MCF 10A (cell line): ENCODE data around the gene PRR13. TPM values are rescaled to one million over a fixed set of nuclear protein-coding genes. Genes with fewer than 3 reads are reported as not detected.
A peak's percentile ranks its signal among the peaks of the same experiment; 100 is the strongest.

Experiments
- BruUV-seq: library from RNA; stranded (reverse); fragments of 400-500 nt; replicated peaks from 2 replicates; lab custom pipeline; 2021; lab: Mats Ljungman, UMichigan
- CTCF ChIA-PET: fragments of 300-600 bp; sonication (Branson Sonifier 250); formaldehyde crosslinking; extraction: SDS; loops from one replicate; lab custom pipeline; 2021; ENCODE audit warnings: antibody characterized with exemption, inconsistent platforms; lab: Yijun Ruan, JAX
- POLR2A ChIA-PET: fragments of 300-600, 350-650 bp; sonication (Branson Sonifier 250); formaldehyde crosslinking; extraction: SDS; loops from one replicate; lab custom pipeline; 2020; ENCODE audit warnings: antibody characterized with exemption, inconsistent platforms; lab: Yijun Ruan, JAX
- DNase-seq: peaks from one replicate; pipeline ENCODE4 v3.0.0-alpha.2; 2018; ENCODE audit not compliant: unreplicated experiment
- H3K27ac Mint-ChIP-seq: one replicate; pipeline ENCODE4 v1.8.0; 2022; ENCODE audit warnings: mild to moderate bottlenecking, low read depth, mixed read lengths; ENCODE audit not compliant: unreplicated experiment
- H3K27me3 Mint-ChIP-seq: one replicate; pipeline ENCODE4 v1.8.0; 2022; ENCODE audit warnings: mixed read lengths; ENCODE audit not compliant: insufficient read depth, unreplicated experiment
- H3K36me3 Mint-ChIP-seq: one replicate; pipeline ENCODE4 v1.8.0; 2022; ENCODE audit warnings: mild to moderate bottlenecking, moderate library complexity, mixed read lengths; ENCODE audit not compliant: insufficient read depth, unreplicated experiment
- H3K4me1 Mint-ChIP-seq: one replicate; pipeline ENCODE4 v1.8.0; 2022; ENCODE audit warnings: mixed read lengths; ENCODE audit not compliant: insufficient read depth, unreplicated experiment
- H3K4me3 Mint-ChIP-seq: one replicate; pipeline ENCODE4 v1.8.0; 2022; ENCODE audit warnings: mild to moderate bottlenecking, moderate library complexity, mixed read lengths; ENCODE audit not compliant: unreplicated experiment
- H3K9me3 Mint-ChIP-seq: one replicate; pipeline ENCODE4 v1.8.0; 2022; ENCODE audit warnings: mixed read lengths; ENCODE audit not compliant: unreplicated experiment
- intact Hi-C: fragments of 100-400 bp; cut with micrococcal nuclease; formaldehyde crosslinking; loops from 2 replicates; pipeline ENCODE4 v1.14.1; 2022
- total RNA-seq: library from RNA; stranded (reverse); gene quantifications from 2 replicates; pipeline ENCODE4 v1.2.3, GENCODE V29; 2022
- TF ChIP-seq, protein P1 (sequence below): fragments of 200-600 bp; IDR thresholded peaks from one replicate; pipeline ENCODE4 v1.8.0; 2022; ENCODE audit warnings: antibody characterized with exemption, mild to moderate bottlenecking; ENCODE audit not compliant: unreplicated experiment

Gene PRR13
- total RNA-seq, 1 experiment from 2014 or later: 147 TPM

DNA sequence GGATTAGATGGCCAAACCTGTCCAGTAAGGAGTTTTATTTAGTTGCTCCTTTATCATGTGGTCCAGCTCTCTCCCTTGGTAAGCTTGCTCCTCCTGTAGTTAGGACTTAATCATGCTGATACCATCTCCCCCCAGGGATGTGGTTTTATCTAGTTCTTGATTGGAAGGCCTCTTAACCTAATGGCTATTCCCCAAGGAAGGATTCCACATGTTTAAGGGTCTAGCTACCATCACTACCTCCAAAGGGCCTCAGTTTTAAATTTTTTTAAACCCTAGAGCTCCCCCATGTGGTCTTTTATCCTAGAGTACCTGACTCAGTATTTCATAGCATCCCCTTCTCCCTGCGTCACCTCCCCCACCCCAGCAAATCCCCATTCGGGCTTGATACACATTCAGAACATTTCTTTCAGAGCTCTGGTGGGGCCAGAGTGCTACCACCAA is 35.3 kb downstream of the PRR13 start:
- no TSS peak for BruUV-seq
- DNase-seq: no peak
- Mint-ChIP-seq H3K4me1 (peaks cover 18% of the 10 kb centered on the region), H3K27ac (no peak overlapping the region), H3K36me3 (peaks cover 100% of the 10 kb centered on the region), H3K9me3 (no peaks in the 10 kb centered on the region), H3K27me3 (no peaks in the 10 kb centered on the region), H3K4me3 (no peak overlapping the region)
- intact Hi-C loops: no loop called here
- ChIA-PET CTCF (interaction anchor here (0.6 to 3.4 kb wide), 10 partner anchors 10 to 413 kb away, joined by 3 to 23 read pairs (median 4); partner anchors contain the start of gene NPFF), POLR2A (interaction anchor here (0.6 to 3.6 kb wide), 6 partner anchors 9 to 124 kb away, joined by 3 to 25 read pairs (median 3); no protein-coding TSS in a partner anchor)
- TF ChIP-seq, protein P1, sequence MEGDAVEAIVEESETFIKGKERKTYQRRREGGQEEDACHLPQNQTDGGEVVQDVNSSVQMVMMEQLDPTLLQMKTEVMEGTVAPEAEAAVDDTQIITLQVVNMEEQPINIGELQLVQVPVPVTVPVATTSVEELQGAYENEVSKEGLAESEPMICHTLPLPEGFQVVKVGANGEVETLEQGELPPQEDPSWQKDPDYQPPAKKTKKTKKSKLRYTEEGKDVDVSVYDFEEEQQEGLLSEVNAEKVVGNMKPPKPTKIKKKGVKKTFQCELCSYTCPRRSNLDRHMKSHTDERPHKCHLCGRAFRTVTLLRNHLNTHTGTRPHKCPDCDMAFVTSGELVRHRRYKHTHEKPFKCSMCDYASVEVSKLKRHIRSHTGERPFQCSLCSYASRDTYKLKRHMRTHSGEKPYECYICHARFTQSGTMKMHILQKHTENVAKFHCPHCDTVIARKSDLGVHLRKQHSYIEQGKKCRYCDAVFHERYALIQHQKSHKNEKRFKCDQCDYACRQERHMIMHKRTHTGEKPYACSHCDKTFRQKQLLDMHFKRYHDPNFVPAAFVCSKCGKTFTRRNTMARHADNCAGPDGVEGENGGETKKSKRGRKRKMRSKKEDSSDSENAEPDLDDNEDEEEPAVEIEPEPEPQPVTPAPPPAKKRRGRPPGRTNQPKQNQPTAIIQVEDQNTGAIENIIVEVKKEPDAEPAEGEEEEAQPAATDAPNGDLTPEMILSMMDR: peak; percentile 21

DNA sequence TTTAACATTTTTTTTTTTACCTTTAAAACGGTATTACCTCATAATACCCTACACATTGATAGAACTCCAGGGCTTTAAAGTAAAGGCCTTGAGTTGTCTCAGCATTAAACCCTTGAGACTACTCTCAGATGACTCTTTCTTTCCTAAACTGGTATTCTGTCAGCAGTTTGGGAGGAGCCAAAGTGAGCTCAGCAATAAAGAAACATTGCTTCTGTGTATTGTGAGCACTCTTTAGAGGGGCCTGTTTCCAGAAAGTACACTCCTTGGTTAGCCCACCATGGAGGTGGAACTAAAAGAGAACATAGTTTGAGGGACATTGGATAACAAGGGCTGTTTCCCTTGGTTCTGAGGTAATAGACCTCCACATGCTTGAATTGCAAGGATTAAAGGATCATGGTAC is 37.3 kb downstream of the PRR13 start:
- Mint-ChIP-seq H3K27ac (no peak overlapping the region), H3K4me1 (peaks cover 17% of the 10 kb centered on the region), H3K9me3 (no peaks in the 10 kb centered on the region), H3K36me3 (peaks cover 97% of the 10 kb centered on the region), H3K4me3 (no peak overlapping the region), H3K27me3 (no peaks in the 10 kb centered on the region)
- DNase-seq: no peak
- CTCF ChIA-PET: interaction anchor here (0.9 to 2.0 kb wide), 4 partner anchors 11 to 127 kb away, joined by 4 to 10 read pairs (median 4); no protein-coding TSS in a partner anchor
- no TSS peak for BruUV-seq
- TF ChIP-seq, protein P1: no peak
- intact Hi-C loops: no loop called here
- POLR2A ChIA-PET: interaction anchor here (0.9 to 2.6 kb wide), 7 partner anchors 8 to 22 kb away, joined by 3 to 16 read pairs (median 3); partner anchors contain the start of genes MAP3K12 and TARBP2

DNA sequence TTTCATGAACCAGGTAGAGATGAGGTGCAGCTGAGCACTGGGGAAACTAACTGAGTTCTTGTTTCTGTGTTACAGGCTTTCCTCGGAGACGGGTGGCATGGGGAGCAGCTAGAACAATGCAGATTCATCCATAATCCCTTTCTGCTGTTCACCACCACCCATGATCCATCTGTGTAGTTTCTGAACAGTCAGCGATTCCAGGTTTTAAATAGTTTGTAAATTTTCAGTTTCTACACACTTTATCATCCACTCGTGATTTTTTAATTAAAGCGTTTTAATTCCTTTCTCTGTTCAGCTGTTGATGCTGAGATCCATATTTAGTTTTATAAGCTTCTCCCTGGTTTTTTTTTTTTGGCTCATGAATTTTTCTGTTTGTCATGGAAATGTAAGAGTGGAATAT is 37.8 kb downstream of the PRR13 start:
- TSS peak; percentile 35 for BruUV-seq
- Mint-ChIP-seq H3K36me3 (peaks cover 97% of the 10 kb centered on the region), H3K27ac (no peak overlapping the region), H3K27me3 (no peaks in the 10 kb centered on the region), H3K4me3 (no peak overlapping the region), H3K9me3 (no peaks in the 10 kb centered on the region), H3K4me1 (peaks cover 17% of the 10 kb centered on the region)
- TF ChIP-seq, protein P1: no peak
- ChIA-PET CTCF (interaction anchor here (0.6 to 0.9 kb wide), 2 partner anchors 20 to 127 kb away, joined by 3 to 4 read pairs; partner anchors contain the start of gene MAP3K12), POLR2A (interaction anchor here (0.6 to 2.6 kb wide), 7 partner anchors 9 to 127 kb away, joined by 3 to 16 read pairs (median 3); partner anchors contain the start of genes MAP3K12 and TARBP2)
- no peak for DNase-seq
- intact Hi-C loops: no loop called here
